ENCODE results near the gene MEAK7. TPM values are rescaled to one million over a fixed set of nuclear protein-coding genes. Genes with fewer than 3 reads are reported as not detected.

Gene MEAK7
- total RNA-seq, 1 donor from 2014 or later: 18.4 TPM

DNA sequence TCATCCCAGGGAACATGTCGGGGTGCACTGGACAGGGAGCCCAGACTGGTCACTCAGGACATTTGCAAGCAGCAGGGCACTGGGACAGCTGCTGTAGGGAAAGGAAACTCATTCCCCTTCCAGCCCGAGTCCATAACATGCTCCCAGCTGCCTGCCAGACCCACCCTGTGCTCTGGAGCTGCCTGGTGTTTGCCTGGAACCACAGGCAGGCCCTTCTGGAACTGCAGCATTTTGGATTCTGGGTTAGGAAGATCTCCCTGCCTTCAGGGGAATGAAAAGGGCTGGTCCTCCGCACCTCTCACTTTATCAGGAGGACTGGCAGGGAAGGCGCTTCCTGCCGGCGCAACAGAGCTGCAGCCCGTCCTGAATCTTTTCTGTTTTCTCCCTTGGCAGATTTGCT lies 41.2 kb downstream of the MEAK7 start:
- Histone ChIP-seq H3K9me3 (ENCODE audit: low read depth) (peaks cover 12% of the 10 kb centered on the region), H4K20me1 (ENCODE audit: low read depth) (no peaks in the 10 kb centered on the region), H2AFZ (replicated peaks) (no peak overlapping the region), H3K36me3 (no peaks in the 10 kb centered on the region), H3K4me3 (no peak overlapping the region), H3K4me2 (no peak overlapping the region), H3K27ac (no peak overlapping the region), H3K79me2 (ENCODE audit: low read depth) (no peaks in the 10 kb centered on the region), H3K4me1 (no peaks in the 10 kb centered on the region), H3F3A (ENCODE audit: low read depth) (no peaks in the 10 kb centered on the region), H3K27me3 (no peaks in the 10 kb centered on the region), H3K9ac (no peak overlapping the region)
- DNase-seq (ENCODE audit: low spot score): no peak
- peaks cover 5% of the 10 kb centered on the region for H3K27me3 Mint-ChIP-seq (ENCODE audit: insufficient read depth, low read depth)
- TF ChIP-seq EZH2phosphoT487 (IDR thresholded peaks at IDR 0.05): no peak
- no peak for TF ChIP-seq EZH2 (IDR thresholded peaks at IDR 0.05)
- TF ChIP-seq CTCF (IDR thresholded peaks at IDR 0.05): no peak
- H3K36me3 Mint-ChIP-seq: peaks cover 30% of the 10 kb centered on the region
- H3K27ac Mint-ChIP-seq: no peak overlapping the region
- H3K4me3 Mint-ChIP-seq: no peak overlapping the region
- peaks cover 16% of the 10 kb centered on the region for H3K9me3 Mint-ChIP-seq
- no peaks in the 10 kb centered on the region for H3K4me1 Mint-ChIP-seq

DNA sequence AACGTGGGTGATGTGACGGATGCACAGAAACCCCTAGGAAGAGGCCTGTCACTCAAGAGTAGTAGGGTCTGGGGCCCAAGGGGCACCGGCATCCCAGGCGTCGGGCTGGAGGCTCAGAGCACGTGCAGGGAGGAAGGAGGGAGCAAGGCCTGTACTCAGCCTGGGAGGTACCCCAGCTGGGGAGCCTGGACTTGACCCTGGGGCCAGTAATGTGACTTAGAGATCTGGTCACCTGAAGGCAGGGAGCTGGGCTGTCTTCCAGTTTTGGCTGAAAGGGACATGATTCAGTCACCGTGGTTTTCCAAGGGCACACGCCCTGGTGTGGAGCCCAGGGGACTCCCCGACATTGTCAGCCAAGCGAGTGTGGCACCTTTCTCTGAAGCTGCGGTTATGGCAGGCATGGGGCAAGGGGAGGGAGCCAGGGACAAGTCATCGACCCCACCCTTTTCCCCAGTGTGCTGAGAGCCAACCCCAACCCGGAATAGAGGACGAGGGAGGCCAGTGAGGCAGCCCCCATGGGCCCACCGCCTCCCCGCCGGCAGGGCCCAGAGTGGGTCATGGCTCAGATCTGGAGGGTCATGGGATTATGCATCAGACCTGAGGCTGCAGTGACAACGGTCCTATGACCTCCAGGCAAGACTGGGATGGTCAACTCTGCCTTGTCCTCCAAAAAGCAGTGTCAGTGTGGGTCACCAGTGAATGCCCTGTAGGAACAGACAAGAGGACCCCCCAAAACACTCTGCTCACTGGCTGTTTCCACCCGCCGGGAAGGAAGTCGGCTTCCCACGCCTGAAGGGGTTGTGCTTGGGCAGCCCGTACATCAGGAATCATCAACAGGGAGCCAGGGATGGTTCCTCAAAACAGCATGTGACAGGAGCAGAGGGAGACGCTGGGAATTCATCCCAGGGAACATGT lies 41.9 kb downstream of the MEAK7 start:
- H3K36me3 Mint-ChIP-seq: peaks cover 24% of the 10 kb centered on the region
- Histone ChIP-seq H3K9me3 (ENCODE audit: low read depth) (peaks cover 7% of the 10 kb centered on the region), H4K20me1 (ENCODE audit: low read depth) (no peaks in the 10 kb centered on the region), H3K79me2 (ENCODE audit: low read depth) (no peaks in the 10 kb centered on the region), H3K4me3 (no peak overlapping the region), H3K4me1 (no peaks in the 10 kb centered on the region), H3K4me2 (no peak overlapping the region), H2AFZ (replicated peaks) (no peak overlapping the region), H3K9ac (no peak overlapping the region), H3F3A (ENCODE audit: low read depth) (no peaks in the 10 kb centered on the region), H3K27ac (no peak overlapping the region), H3K27me3 (no peaks in the 10 kb centered on the region), H3K36me3 (no peaks in the 10 kb centered on the region)
- TF ChIP-seq EZH2phosphoT487 (IDR thresholded peaks at IDR 0.05): no peak
- TF ChIP-seq CTCF (IDR thresholded peaks at IDR 0.05): no peak
- no peak for TF ChIP-seq EZH2 (IDR thresholded peaks at IDR 0.05)
- H3K27ac Mint-ChIP-seq: no peak overlapping the region
- DNase-seq (ENCODE audit: low spot score): no peak
- peaks cover 12% of the 10 kb centered on the region for H3K9me3 Mint-ChIP-seq
- H3K4me1 Mint-ChIP-seq: no peaks in the 10 kb centered on the region
- H3K27me3 Mint-ChIP-seq (ENCODE audit: insufficient read depth, low read depth): peaks cover 5% of the 10 kb centered on the region
- H3K4me3 Mint-ChIP-seq: no peak overlapping the region

DNA sequence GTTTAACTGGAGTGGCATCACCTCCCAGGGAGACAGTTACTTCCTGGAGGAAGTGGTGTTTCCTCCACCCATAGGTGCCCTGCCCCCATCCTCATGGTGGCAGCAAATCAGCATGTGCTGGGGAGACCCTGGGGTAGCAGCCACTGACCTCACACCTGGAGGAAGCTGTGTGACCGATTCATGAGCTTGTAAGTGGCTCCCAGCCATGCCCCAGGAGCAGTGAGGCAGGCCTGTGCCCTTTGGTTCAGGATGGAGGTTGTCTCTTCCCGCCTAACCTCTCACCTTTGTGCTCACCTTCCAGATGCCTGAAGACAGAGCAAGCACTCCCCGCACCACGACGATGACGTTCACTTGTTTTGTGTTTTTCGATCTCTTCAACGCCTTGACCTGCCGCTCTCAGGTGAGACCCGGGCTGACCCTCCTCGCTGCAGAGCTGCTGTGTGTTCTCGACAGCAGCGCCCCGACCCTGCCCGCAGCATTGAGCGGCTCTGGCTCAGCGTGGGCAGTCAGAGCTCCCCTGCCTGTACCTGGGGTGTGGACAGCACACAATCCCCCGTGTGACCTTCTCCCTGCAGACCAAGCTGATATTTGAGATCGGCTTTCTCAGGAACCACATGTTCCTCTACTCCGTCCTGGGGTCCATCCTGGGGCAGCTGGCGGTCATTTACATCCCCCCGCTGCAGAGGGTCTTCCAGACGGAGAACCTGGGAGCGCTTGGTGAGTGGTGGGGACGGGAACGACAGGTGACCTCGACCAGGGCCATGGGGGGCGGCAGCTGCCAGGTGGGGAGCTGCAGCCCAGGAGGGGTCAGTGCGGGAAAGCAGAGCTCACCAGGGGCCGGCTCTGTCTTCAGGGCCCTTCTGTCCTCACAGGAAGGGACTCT lies 42.8 kb downstream of the MEAK7 start:
- H3K4me2 ChIP-seq: no peak overlapping the region
- peaks cover 5% of the 10 kb centered on the region for H3K27me3 Mint-ChIP-seq (ENCODE audit: insufficient read depth, low read depth)
- no peaks in the 10 kb centered on the region for H3K4me1 ChIP-seq
- no peak for DNase-seq (ENCODE audit: low spot score)
- H3K79me2 ChIP-seq (ENCODE audit: low read depth): no peaks in the 10 kb centered on the region
- H3K9me3 Mint-ChIP-seq: peaks cover 4% of the 10 kb centered on the region
- H3K36me3 ChIP-seq: no peaks in the 10 kb centered on the region
- H4K20me1 ChIP-seq (ENCODE audit: low read depth): no peaks in the 10 kb centered on the region
- H3K9ac ChIP-seq: no peak overlapping the region
- H3K4me1 Mint-ChIP-seq: no peaks in the 10 kb centered on the region
- no peak overlapping the region for H3K27ac ChIP-seq
- no peaks in the 10 kb centered on the region for H3K27me3 ChIP-seq
- H3K4me3 Mint-ChIP-seq: no peak overlapping the region
- H3K9me3 ChIP-seq (ENCODE audit: low read depth): no peaks in the 10 kb centered on the region
- H3K36me3 Mint-ChIP-seq: peaks cover 17% of the 10 kb centered on the region
- no peak overlapping the region for H2AFZ ChIP-seq (replicated peaks)
- H3K4me3 ChIP-seq: no peak overlapping the region
- H3K27ac Mint-ChIP-seq: no peak overlapping the region
- TF ChIP-seq EZH2 (IDR thresholded peaks at IDR 0.05): no peak
- TF ChIP-seq CTCF (IDR thresholded peaks at IDR 0.05): no peak
- TF ChIP-seq EZH2phosphoT487 (IDR thresholded peaks at IDR 0.05): no peak
- no peaks in the 10 kb centered on the region for H3F3A ChIP-seq (ENCODE audit: low read depth)

Measured in neural progenitor cell (in vitro differentiated cells).